WTC11 (cell line): ENCODE results near the gene PIP4K2B.

Experiments used
- CREM ChIP-seq: sonication (generic); formaldehyde crosslinking; IDR thresholded peaks from 2 replicates; pipeline ENCODE4 v1.8.1; 2022; ENCODE audit warnings: mild to moderate bottlenecking, missing genetic modification reagents, moderate library complexity
- CTCF ChIP-seq: fragments of 200-600 bp; IDR thresholded peaks from 2 replicates; pipeline ENCODE4 v1.8.0; 2022; ENCODE audit warnings: antibody characterized with exemption
- HMGXB4 ChIP-seq: sonication (generic); formaldehyde crosslinking; IDR thresholded peaks from 2 replicates; pipeline ENCODE4 v1.8.1; 2023; ENCODE audit warnings: mild to moderate bottlenecking, moderate library complexity, missing genetic modification reagents
- MAX ChIP-seq: sonication (generic); formaldehyde crosslinking; IDR thresholded peaks from 2 replicates; pipeline ENCODE4 v1.8.0; 2022; ENCODE audit warnings: mild to moderate bottlenecking, missing genetic modification reagents
- MYBL2 ChIP-seq: sonication (generic); formaldehyde crosslinking; IDR thresholded peaks from 2 replicates; pipeline ENCODE4 v1.8.1; 2023; ENCODE audit warnings: mild to moderate bottlenecking, moderate library complexity, missing genetic modification reagents
- NR3C1 ChIP-seq: sonication (generic); formaldehyde crosslinking; conservative IDR thresholded peaks from 2 replicates; pipeline ENCODE4 v1.8.1; 2023; ENCODE audit warnings: low read depth, mild to moderate bottlenecking, missing genetic modification reagents
- PRDM15 ChIP-seq: sonication (generic); formaldehyde crosslinking; IDR thresholded peaks from 2 replicates; pipeline ENCODE4 v1.8.0; 2022; ENCODE audit warnings: missing genetic modification reagents
- SP1 ChIP-seq: sonication (generic); formaldehyde crosslinking; conservative IDR thresholded peaks from 2 replicates; pipeline ENCODE4 v1.8.1; 2022; ENCODE audit warnings: missing genetic modification reagents
- TEAD1 ChIP-seq: sonication (generic); formaldehyde crosslinking; IDR thresholded peaks from 2 replicates; pipeline ENCODE4 v1.8.0; 2022; ENCODE audit warnings: mild to moderate bottlenecking, missing genetic modification reagents
- ZNF512 ChIP-seq: sonication (generic); formaldehyde crosslinking; IDR thresholded peaks from 2 replicates; pipeline ENCODE4 v1.8.1; 2022; ENCODE audit warnings: missing genetic modification reagents, borderline replicate concordance
- TF ChIP-seq, protein P1 (sequence below): sonication (generic); formaldehyde crosslinking; IDR thresholded peaks from 2 replicates; pipeline ENCODE4 v1.8.1; 2023; ENCODE audit warnings: mild to moderate bottlenecking, missing genetic modification reagents, moderate library complexity

- TF ChIP-seq CREM (CRISPR knock-in tag) (no peak), TEAD1 (CRISPR knock-in tag) (no peak), MAX (no peak), PRDM15 (CRISPR knock-in tag) (no peak), ZNF512 (CRISPR knock-in tag) (no peak), CTCF (no peak), HMGXB4 (no peak), NR3C1 (CRISPR knock-in tag) (no peak), MYBL2 (CRISPR knock-in tag) (no peak), SP1 (no peak)
- TF ChIP-seq, protein P1, sequence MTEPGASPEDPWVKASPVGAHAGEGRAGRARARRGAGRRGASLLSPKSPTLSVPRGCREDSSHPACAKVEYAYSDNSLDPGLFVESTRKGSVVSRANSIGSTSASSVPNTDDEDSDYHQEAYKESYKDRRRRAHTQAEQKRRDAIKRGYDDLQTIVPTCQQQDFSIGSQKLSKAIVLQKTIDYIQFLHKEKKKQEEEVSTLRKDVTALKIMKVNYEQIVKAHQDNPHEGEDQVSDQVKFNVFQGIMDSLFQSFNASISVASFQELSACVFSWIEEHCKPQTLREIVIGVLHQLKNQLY (CRISPR knock-in tag): no peak
These were observed 13.0 kb downstream of the PIP4K2B start for GRCh38 chr17:38786372-38786771.
